ENCODE results near the gene CD40. TPM values are rescaled to one million over a fixed set of nuclear protein-coding genes. Genes with fewer than 3 reads are reported as not detected.

Gene CD40
- total RNA-seq, 1 experiment from 2014 or later = 13.6 TPM

- Histone ChIP-seq H3K4me3 (no peak overlapping the region), H3K27ac (no peak overlapping the region), H3K4me2 (no peak overlapping the region), H3K36me3 (ENCODE audit: low read depth) (no peaks in the 10 kb centered on the region), H3K4me1 (replicated peaks; ENCODE audit: insufficient read depth) (peaks cover 10% of the 10 kb centered on the region), H4K20me1 (ENCODE audit: insufficient read depth) (no peaks in the 10 kb centered on the region), H3K27me3 (ENCODE audit: insufficient read depth, low read depth) (peaks cover 68% of the 10 kb centered on the region), H3K79me2 (ENCODE audit: low read depth) (no peaks in the 10 kb centered on the region), H3F3A (ENCODE audit: insufficient read depth, low read depth) (no peaks in the 10 kb centered on the region), H3K9me3 (ENCODE audit: insufficient read depth, low read depth) (no peaks in the 10 kb centered on the region), H3K9me2 (ENCODE audit: insufficient read depth) (no peaks in the 10 kb centered on the region), H2AFZ (no peak overlapping the region)
- TF ChIP-seq EZH2 (IDR thresholded peaks at IDR 0.05; ENCODE audit: low read depth) (no peak), CTCF (conservative IDR thresholded peaks at IDR 0.05) (no peak)
- DNase-seq = no peak
- no TSS peak for BruUV-seq (replicated peaks)
- intact Hi-C loops (cut with micrococcal nuclease; ENCODE audit: unreplicated experiment) = loop anchor here (5.0 kb wide), 2 partner anchors 177 to 197 kb away; partner anchors contain the start of gene CDH22
- ChIA-PET CTCF (no interaction called here), POLR2A (ENCODE audit: unreplicated experiment) (no interaction called here)
These were observed 12.4 kb downstream of the CD40 start for GRCh38 chr20:46130534-46130933.

GRCh38 chr20:46131396-46131795, 13.3 kb downstream of the CD40 start:
- intact Hi-C loops (cut with micrococcal nuclease; ENCODE audit: unreplicated experiment) = loop anchor here (5.0 kb wide), 2 partner anchors 176 to 196 kb away; partner anchors contain the start of gene CDH22
- Histone ChIP-seq H3F3A (ENCODE audit: insufficient read depth, low read depth) (no peaks in the 10 kb centered on the region), H3K4me3 (no peak overlapping the region), H3K36me3 (ENCODE audit: low read depth) (no peaks in the 10 kb centered on the region), H4K20me1 (ENCODE audit: insufficient read depth) (no peaks in the 10 kb centered on the region), H3K79me2 (ENCODE audit: low read depth) (no peaks in the 10 kb centered on the region), H3K27me3 (ENCODE audit: insufficient read depth, low read depth) (peaks cover 77% of the 10 kb centered on the region), H3K27ac (no peak overlapping the region), H3K9me2 (ENCODE audit: insufficient read depth) (no peaks in the 10 kb centered on the region), H2AFZ (no peak overlapping the region), H3K9me3 (ENCODE audit: insufficient read depth, low read depth) (no peaks in the 10 kb centered on the region), H3K4me2 (no peak overlapping the region), H3K4me1 (replicated peaks; ENCODE audit: insufficient read depth) (peaks cover 10% of the 10 kb centered on the region)
- ChIA-PET POLR2A (ENCODE audit: unreplicated experiment) (no interaction called here), CTCF (interaction anchor here (0.6 kb wide), 1 partner anchor 1096 kb away, joined by 5 read pairs; no protein-coding TSS in a partner anchor)
- no peak for DNase-seq
- no TSS peak for BruUV-seq (replicated peaks)
- TF ChIP-seq CTCF (conservative IDR thresholded peaks at IDR 0.05) (no peak), EZH2 (IDR thresholded peaks at IDR 0.05; ENCODE audit: low read depth) (no peak)

GRCh38 chr20:46132705-46133120, 14.6 kb downstream of the CD40 start:
- no peak for TF ChIP-seq EZH2 (IDR thresholded peaks at IDR 0.05; ENCODE audit: low read depth)
- peak; percentile 90 for TF ChIP-seq CTCF (conservative IDR thresholded peaks at IDR 0.05)
- H3K27ac ChIP-seq = no peak overlapping the region
- peak in 1 of 2 experiments; percentile 72 for DNase-seq
- H4K20me1 ChIP-seq (ENCODE audit: insufficient read depth) = no peaks in the 10 kb centered on the region
- H3K36me3 ChIP-seq (ENCODE audit: low read depth) = no peaks in the 10 kb centered on the region
- no peaks in the 10 kb centered on the region for H3K9me3 ChIP-seq (ENCODE audit: insufficient read depth, low read depth)
- peaks cover 3% of the 10 kb centered on the region for H3K4me1 ChIP-seq (replicated peaks; ENCODE audit: insufficient read depth)
- intact Hi-C loops (cut with micrococcal nuclease; ENCODE audit: unreplicated experiment) = loop anchor here (1.0 to 5.0 kb wide), 5 partner anchors 175 to 306 kb away; partner anchors contain the start of gene CDH22
- ChIA-PET CTCF (interaction anchor here (0.6 to 1.5 kb wide), 5 partner anchors 40 to 305 kb away, joined by 3 to 12 read pairs (median 3); no protein-coding TSS in a partner anchor), POLR2A (ENCODE audit: unreplicated experiment) (no interaction called here)
- H3K9me2 ChIP-seq (ENCODE audit: insufficient read depth) = no peaks in the 10 kb centered on the region
- H3K4me3 ChIP-seq = no peak overlapping the region
- no TSS peak for BruUV-seq (replicated peaks)
- H3K27me3 ChIP-seq (ENCODE audit: insufficient read depth, low read depth) = peaks cover 90% of the 10 kb centered on the region
- H3K79me2 ChIP-seq (ENCODE audit: low read depth) = no peaks in the 10 kb centered on the region
- H3F3A ChIP-seq (ENCODE audit: insufficient read depth, low read depth) = no peaks in the 10 kb centered on the region
- no peak overlapping the region for H3K4me2 ChIP-seq
- H2AFZ ChIP-seq = no peak overlapping the region

All from PC-9 (cell line).